HG03103 (cell line): ENCODE results near the gene TSPAN16.

Experiments used
- ATAC-seq: cut with Tn5 transposase; IDR thresholded peaks from one replicate; pipeline ENCODE4 v1.9.1; 2021; ENCODE audit warnings: low read depth; ENCODE audit not compliant: unreplicated experiment

The TSPAN16 gene, protein sequence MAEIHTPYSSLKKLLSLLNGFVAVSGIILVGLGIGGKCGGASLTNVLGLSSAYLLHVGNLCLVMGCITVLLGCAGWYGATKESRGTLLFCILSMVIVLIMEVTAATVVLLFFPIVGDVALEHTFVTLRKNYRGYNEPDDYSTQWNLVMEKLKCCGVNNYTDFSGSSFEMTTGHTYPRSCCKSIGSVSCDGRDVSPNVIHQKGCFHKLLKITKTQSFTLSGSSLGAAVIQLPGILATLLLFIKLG

DNA sequence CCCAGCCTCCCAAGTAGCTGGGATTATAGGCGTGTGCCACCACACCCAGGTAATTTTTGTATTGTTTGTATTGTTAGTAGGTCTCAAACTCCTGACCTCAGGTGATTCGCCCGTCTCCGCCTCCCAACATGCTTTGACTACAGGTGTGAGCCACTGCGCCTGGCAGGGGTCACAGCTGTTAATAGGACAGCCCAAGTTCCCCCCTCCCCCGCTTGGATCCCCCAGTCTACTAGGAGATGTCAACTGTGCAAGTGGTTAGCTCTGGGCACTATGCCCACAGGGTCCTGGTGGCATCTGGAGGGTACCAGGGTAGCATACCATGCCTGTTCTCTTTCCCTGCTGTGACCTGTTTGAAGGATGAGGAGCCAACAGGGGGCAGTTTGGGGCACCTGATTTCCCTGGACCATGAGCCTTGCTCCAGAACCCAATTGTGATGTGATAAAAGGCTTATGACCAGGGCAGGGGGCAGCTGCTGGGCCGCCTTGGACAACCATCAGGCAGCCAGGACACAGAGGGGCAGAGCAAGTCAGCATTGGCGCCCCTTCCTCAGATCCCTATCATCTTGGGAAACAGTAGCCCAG is at the start of gene TSPAN16:
Gene TSPAN16 (plus strand): TSS at position 496 of the 581 bp plus-strand sequence. CDS start 138 bp downstream, outside the sequence.
- ATAC-seq: no peak

DNA sequence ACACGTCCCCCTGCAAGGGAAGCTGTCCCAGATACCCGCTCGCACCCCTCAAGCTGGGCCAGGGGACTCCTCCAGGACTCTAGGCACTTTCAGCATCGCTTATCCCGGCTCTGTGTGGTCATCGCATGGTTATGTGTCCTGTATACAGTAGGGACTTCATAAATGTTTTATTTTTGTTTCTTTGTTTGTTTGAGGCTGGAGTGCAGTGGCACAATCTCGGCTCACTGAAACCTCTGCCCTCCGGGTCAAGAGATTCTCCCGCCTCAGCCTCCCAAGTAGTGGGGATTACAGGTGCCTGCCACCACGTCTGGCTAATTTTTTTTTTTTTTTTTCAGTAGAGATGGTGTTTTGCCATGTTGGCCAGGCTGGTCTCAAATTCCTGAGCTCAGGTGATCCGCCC is 49.0 kb upstream of the TSPAN16 start:
- no peak for ATAC-seq

DNA sequence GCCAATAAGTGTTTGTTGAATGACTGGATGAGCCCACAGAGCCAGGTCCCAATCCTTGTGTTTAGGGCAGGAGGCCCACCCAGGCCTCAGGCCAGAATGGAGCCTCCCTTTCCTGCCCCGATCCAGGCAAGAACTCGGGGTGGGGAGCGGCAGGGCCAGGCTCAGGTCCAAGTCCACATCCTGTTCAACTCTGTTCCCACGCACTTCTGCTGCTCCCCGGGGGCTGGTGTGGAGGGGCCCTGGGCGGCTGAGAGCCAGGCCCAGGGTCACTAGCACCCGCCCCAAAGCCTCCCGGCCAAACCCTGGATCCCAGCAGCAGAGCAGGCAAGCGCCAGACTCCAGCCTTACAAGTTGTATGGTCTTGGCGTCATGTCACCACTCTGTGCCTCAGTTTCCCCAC is 48.6 kb upstream of the TSPAN16 start:
- ATAC-seq: no peak

DNA sequence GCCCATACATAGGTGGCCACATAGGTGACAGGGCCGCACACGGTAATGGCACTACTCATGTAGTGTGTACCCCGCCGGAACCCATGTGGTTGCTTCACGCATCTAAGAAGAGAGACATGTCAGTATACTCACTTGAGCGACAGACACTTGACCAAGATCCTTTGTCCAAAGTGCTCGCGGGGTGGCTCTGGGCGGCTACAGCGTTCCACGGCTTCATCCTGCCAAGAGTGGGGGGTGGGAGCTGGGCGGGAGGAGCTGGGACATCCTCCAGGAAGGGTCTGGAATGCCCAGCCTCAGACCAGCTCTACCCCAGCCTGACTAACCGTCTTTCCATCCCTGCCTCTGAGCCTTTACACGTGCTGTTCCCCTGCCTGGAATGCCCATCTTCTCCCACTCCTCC is 48.0 kb upstream of the TSPAN16 start:
- no peak for ATAC-seq

DNA sequence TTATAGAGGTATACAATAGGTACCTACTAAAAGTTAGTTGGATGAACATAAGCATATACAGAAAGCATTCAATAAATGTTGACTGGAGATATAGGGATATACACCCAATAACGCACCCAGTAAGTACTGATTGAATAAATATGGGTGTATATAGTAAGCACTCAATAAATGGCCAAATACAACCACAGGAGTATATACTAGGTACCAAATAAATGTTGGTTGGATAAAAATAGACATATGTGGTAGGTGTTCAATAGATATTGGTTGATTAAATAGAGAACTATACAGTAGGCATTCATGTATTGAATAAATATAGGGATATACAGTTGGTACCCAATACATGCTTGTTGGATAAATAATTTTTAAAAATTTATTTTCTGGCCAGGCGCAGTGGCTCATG is 47.1 kb upstream of the TSPAN16 start:
- ATAC-seq: no peak

DNA sequence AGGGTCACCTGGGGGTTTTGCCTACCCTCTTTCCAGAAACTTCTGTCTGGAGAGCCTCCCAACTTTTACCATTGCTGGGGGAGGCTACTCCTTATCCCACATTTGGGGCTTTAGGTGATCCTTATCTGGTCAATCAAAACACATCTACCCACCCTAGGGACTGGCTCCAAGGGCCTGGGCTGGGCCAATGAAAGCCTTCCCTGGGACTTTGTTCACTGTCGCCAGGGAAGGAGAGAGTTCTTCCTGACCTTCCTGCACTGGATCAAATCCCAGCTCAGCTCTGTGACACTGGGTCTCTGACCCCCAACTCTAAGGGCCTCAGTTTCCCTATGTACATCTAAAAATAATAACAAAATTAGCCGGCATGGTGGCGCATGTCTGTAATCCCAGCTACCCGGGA is 44.7 kb upstream of the TSPAN16 start:
- ATAC-seq: no peak

DNA sequence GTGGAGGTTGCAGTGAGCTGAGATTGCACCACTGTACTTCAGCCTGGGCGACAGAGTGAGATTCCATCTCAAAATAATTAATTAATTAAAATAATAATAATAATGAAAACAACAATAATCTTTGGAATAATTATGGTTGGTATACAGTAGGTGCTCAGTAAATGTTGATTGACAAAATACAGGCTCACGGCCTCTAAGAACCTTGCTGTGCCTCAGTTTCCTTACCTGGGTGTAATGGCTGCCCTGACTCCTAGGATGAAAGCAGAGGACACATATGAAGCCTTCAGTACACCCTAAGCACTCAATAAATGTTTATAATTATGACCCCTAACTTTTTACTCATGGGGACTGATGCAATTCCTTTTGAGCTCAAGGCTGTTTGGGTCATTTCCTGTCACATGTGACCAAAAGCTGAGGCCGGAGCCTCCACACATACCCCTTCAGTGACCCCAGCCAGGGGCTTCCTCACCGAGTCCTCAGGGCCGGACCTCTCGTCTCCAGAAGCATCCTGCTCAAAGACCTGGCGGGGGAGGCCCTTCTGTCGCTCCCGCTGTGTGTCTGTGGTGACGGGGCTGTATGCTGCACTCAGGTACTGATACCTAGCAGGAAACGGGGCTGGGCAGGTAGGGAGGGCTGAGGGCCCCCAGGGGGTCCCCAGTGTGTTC is 44.2 kb upstream of the TSPAN16 start:
- ATAC-seq: no peak

DNA sequence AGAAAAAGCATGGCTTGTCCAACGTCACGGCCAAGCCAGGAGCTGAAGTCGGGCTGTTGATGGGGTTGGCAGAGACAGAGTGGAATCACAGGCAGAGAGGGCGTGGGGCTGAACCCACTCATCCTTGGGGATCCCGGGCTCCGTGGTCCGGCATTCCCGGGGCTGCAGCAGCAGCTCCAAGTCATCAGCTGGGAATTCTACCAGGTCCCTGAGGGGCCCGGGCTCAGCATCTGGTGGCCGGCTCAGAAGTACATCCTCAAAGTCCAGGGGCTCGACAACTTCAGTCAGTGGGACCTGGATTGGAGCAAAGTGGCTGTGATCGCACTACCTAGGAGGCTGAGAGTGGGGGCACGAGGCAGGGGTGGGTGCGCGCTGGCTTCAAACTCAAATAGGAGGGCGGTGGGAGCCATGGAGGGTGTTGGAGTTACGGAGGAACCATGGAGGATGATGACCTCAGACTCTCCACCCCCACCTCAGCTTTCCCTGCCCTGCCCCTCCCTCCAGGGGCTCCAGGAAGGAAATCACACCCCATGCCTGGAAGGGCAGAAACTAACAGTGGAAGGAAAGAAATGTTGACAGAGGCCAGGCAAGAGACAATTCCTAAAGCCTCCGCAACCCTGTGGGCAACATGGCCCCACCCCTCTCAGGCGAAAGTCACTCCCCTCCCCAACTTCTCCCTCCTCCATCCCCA is 43.1 kb upstream of the TSPAN16 start:
- ATAC-seq: no peak

DNA sequence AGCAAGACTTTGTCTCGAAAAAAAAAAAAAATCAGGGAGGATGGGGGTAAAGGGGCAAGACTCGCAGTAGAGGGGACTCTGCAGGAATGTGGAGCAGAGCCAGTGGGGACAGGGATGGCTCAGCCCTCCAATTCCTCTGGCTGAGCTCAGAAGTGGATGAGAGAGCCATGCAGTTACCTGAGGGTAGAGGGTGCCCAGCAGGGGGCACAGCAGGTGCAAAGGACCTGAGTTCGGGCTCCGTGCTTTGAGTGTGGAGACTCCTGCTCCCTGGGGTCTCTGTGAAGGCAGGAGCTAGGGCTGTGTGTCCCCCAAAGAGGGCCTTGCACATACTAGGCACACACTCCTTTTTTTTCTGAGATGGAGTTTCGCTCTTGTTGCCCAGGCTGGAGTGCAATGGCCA is 41.3 kb upstream of the TSPAN16 start:
- ATAC-seq: no peak

DNA sequence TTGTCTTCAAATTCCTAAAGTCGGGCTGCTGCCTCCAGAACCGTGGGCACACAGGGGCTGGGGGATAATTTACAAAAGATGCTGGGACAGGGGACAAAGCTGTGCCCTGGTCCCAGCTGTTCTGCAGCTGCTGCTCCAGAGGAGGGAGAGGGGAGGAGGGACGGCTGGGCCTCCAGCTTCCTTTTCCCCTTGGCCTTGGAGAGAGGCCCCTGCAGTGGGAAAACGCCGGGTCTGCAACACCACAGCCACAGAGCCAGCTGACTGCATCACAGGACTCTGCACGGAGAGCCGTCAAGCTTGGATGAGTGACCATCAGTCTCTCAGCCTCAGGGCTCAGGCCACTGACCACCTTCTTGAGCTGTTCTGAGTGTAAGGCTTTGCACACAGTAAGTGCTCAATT is 39.8 kb upstream of the TSPAN16 start:
- no peak for ATAC-seq

DNA sequence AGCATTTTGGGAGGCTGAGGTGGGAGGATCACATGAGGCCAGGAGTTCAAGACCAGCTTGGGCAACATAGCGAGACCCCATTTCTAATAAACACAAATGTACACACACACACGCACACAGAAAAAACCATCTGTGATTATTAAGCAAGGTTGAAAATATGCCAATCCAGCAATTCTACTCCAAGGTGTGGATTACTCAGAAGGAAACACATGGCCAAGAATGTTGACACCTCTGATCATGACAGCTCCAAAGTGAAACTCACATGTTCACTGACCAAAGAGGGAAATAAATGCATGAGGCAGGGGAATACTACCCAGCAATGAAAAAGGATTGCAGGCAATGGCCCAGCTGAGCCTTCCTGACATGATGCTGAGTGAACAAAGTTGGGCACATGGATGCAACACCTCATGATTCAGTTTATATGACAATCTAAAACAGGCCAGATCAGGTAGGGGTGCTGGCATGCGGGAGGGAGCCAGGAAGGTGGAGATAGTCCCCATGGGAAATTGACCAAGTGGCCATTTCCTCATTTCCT is 38.0 kb upstream of the TSPAN16 start:
- ATAC-seq: no peak

DNA sequence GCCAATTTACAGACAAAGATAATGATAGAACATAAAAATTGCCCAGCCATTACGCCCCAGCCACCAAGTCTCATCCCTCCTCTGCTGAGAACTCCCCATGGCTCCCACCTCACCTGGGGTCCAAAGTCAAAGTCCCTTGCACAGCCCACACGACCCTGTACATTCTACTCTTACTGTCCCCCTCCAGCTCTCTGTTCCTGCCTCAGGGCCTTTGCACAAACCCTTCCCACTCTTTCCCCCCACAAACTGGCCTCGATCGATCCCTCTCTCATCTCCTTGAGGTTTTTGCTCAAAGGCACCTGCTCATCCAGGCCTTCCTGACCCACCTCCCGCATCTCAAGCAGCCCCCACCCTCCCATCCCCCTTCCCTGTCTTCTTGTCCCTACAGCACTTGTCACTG is 35.0 kb upstream of the TSPAN16 start:
- no peak for ATAC-seq

DNA sequence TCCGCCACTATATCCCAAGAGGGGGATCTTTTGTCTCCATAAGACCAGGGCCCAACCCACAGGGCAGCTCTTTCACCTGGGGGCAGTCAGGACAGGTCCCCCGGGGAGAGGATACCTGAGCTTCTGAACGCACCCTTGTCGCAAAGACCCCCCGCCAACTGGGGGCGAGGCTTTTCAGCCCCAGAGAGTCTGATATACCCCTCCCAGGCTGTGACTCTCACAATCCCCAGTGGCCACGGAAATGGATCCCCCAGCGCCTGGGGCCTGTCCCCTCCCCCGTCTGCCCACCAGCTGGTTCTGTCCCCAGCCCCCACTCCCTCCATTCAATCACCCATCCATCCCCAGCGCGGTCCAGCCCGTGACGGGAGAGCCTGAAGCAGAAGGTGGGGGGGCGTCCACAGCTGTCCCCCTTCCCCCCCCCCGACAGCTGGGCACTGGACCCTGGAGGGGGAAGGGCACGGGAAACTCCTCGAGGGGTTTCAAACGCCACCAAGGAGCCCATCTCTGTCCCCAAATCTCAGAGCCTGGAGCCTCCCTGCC is 34.5 kb upstream of the TSPAN16 start:
- no peak for ATAC-seq

DNA sequence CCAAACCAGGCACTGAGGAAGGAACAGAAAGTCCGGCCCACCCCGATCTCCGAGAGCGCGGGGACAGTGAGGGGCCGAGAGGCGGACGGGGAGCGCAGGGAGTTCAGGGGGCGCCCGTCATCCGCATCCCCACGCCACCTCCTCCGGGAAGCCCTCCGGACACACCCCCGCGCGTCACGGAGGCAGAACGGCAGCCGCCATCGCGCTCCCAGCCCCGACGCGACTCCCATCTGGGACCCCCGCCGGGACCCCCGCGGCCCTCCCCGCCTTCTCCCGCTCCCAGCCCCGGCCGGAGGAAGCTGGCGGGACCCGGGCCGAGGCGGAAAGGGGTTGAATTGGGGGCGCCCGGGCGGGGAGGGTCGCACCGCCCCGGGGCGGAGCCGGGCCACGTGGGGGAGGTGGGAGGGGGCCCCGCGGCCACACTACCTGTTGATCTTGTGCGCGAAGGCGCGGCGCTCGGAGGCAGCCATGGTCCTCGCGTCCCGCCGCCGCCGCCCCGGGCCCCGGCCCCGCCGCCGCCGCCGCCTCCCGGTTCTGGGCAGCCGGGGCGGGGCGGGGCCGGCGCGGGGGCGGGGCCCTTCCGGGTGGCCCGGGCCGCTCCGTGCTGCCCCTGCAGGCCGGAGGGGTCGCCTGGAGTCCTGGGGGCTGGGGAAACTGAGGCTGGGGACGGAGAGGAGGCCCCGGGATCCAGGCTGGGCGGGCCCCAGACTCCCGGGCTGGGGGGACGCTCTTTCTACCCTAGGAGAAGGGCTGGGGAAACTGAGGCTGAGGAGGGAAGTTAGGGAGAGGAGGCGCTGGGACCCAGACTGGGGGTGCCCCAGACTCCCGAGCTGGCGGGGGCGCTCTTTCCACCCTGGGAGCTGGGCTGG is 33.8 kb upstream of the TSPAN16 start, which contains the start of gene DOCK6:
Gene DOCK6 (minus strand): TSS at position 554 of the 869 bp plus-strand sequence. CDS start 84 bp downstream, at position 470.
- ATAC-seq: no peak

DNA sequence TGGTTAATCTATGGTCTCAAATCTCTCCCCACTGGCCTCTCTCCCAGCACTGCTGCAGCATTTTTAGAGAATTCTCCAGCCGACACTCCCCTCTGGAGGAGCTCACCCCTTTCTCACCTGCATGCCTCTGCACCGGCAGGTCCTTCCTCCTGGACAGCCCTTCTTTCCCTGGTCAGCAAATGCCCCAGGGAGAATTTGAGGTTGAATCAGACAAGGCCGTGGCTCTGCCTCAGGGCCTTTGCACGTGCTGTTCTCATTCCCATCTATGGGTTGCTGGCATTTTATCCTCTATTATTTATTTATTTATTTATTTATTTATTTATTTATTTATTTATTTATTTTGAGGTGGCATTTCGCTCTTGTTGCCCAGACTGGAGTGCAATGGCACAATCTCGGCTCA is 32.2 kb upstream of the TSPAN16 start:
- ATAC-seq: no peak

DNA sequence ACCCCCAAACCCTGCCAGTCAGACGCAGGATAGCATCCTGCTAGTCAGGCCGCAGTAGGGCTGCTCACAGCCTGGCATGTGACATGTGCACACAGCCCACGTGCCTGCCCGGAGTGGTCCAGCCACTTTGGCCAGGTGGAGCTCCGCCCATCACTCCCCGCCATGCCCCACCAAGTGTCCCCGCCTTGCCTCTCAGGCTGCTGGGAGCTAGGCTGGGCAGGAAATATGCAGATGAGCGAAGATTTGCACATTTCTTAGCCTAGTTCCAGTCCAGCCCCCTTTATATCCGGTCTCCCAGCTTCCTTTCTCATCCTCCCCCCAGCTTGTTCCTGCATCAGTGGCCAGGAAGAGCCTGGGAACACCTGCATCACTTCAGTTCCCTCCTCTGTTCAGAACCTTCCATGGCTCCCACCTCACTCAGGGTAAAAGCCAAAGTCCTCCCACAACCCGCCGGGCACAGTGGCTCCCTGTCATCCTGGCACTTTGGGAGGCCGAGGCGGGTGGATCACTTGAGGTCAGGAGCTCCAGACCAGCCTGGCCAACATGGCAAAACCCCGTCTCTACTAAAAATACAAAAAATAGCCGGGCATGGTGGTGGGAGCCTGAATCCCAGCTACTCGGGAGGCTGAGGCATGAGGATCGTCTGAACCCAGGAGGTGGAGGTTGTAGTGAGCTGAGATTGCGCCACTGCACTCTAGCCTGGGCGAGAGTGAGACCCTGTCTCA is 31.3 kb upstream of the TSPAN16 start:
- ATAC-seq: no peak

DNA sequence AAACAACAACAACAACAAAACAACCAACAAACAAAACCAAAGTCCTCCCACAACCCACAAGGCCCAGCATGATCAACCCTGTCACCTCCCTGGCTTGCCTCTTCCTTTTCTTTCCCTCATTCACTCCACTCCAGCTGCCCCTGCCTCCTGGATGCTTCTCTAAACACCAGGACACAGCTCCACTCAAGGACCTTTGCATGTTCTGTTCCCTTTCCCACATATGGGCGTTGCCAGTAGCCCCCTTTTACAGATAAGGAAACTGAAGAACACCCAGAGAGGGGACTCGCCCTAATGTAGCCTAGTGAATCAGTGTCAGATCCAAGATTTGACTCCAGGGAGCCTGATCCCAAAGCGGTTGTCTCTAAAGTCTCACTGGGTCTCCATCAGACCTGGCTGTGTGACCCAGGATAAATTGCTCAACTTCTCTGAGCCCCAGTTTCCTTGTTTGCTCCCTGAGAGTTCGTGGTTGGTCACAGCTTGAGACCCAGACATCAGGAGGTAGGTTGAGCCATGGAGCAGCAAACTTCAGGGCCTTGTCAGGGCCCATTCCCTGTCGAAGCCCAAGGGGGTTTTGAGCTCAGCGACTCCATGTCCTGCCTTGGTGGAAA is 30.7 kb upstream of the TSPAN16 start:
- ATAC-seq: no peak

DNA sequence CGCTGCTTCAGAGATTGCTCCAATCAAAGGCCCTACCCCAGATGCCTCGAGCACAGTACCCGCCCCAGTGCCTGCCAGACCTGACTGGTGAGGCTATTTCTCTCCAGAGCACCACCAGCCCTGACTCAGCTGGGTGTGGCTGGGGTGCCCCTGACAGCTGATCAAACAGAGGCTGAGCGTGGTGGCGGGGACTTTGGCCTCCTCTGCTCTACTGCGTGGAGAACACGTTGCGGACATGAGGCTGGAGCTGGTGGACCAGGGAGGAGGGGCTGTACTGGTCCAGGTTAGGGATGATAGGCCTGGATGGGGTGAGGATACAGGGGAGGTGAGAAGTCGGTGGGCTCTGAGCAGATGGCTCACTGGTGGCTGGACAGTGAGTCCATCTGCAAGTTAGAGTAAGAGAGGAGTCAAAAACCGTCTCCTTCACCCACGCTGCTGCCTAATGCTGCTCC is 30.1 kb upstream of the TSPAN16 start:
- no peak for ATAC-seq
